Right lobe of liver (tissue), 6 donors: ENCODE measurements around the gene CPLX1. TPM values are rescaled to one million over a fixed set of nuclear protein-coding genes. Genes with fewer than 3 reads are reported as not detected.
A peak's percentile ranks its signal among the peaks of the same experiment; 100 is the strongest.

Experiments used
- ATAC-seq, 4 donors: fragments of 200-7000 bp; cut with Tn5 transposase; one replicate each; pipeline ENCODE4 v1.9.1; 2020; ENCODE audit warnings: mild to moderate bottlenecking in 4 of 4, moderate library complexity in 4 of 4
- DNase-seq, 3 donors: peaks; one replicate each; pipeline ENCODE4 v3.0.0-alpha.2; 2020
- H3K27ac ChIP-seq, 3 donors: fragments of 200-600 bp; one replicate each; pipeline ENCODE4 v1.8.0; 2022
- H3K27me3 ChIP-seq, 2 donors: fragments of 200-600 bp; one replicate each; pipeline ENCODE4 v1.8.0; 2022
- H3K36me3 ChIP-seq, 4 donors: fragments of 200-600 bp; sonication (generic) in 1 of 4; one replicate each; pipeline versions ENCODE4 v1.5.1 to v1.8.0; 2017 to 2022; ENCODE audit warnings: control low read depth in 1 of 4
- H3K4me1 ChIP-seq, 4 donors: fragments of 200-600 bp; sonication (generic) in 1 of 4; one replicate each; pipeline versions ENCODE4 v1.5.1 to v1.8.0; 2017 to 2022; ENCODE audit warnings: control low read depth in 1 of 4
- H3K4me3 ChIP-seq, 3 donors: fragments of 200-600 bp; one replicate each; pipeline ENCODE4 v1.8.0; 2022
- H3K9me3 ChIP-seq, 4 donors: fragments of 200-600 bp; sonication (generic) in 1 of 4; one replicate each; pipeline versions ENCODE4 v1.5.1 to v1.8.0; 2017 to 2022; ENCODE audit warnings: control low read depth in 1 of 4
- CTCF ChIP-seq, 4 donors: fragments of 200-600 bp in 3 of 4; fragments of 450-650 bp in 1 of 4; IDR thresholded peaks; one replicate each; pipeline versions ENCODE4 v1.5.1 to v1.8.0; 2016 to 2022; ENCODE audit warnings: antibody characterized with exemption in 4 of 4, mild to moderate bottlenecking in 2 of 4
- POLR2A ChIP-seq: fragments of 450-650 bp; IDR thresholded peaks from one replicate; pipeline ENCODE4 v1.6.1; 2017; ENCODE audit warnings: antibody characterized with exemption, mild to moderate bottlenecking
- WGBS: methylation state at CpG from one replicate; pipeline ENCODE4 v1.1.6; 2018; ENCODE audit warnings: low coverage, low lambda C conversion rate; ENCODE audit not compliant: insufficient coverage; ENCODE audit errors: missing lambda C conversion rate; 5-methylcytosine and 5-hydroxymethylcytosine counted together
- intact Hi-C, 2 donors: fragments of 100-400 bp; cut with DNase I; formaldehyde crosslinking; loops; one replicate each; pipeline versions ENCODE4 v1.11.2 to v1.14.1; 2022
- total RNA-seq, 6 experiments: library from RNA; depleted of rRNA in 2 of 6; stranded (reverse); fragments of >200 nt in 2 of 6; fragmentation: NEBNext Ultra II Directional in 3 of 6; extraction: Animal tissue kit (Norgen Biotek cat#: 25700) in 3 of 6; gene quantifications; one replicate each; pipeline versions ENCODE4 v1.1.0 to v1.2.4, GENCODE V29; 2016 to 2023
- donor health status: DM: no; HTN: yes; CAD: no.
- donor health status: DM: no; HTN: no; CAD: no.
- donor health status: DM: no; HTN: no; CAD: no.
- donor health status: DM: no; HTN: yes; CAD: no.
- donor health status: DM: no; HTN: yes; CAD: no.

CPLX1 gene
- total RNA-seq, 6 experiments from 2014 or later: 0.86 to 3.7 (median 2.4) TPM

- no peaks in the 10 kb centered on the region for H3K27me3 ChIP-seq
- WGBS: 33% methylated on average over 1 of the region's 29 CpGs
Measured at GRCh38 chr4:791252-791897, 34.6 kb downstream of the CPLX1 start.

GRCh38 chr4:790466-790820 lies 35.5 kb downstream of the CPLX1 start:
- DNase-seq: peak in 1 of 3 donors; percentile 42
- no peaks in the 10 kb centered on the region for H3K9me3 ChIP-seq
- TF ChIP-seq POLR2A (no peak), CTCF (IDR thresholded peaks at IDR 0.05) (no peak)
- H3K27me3 ChIP-seq: no peaks in the 10 kb centered on the region
- intact Hi-C loops: no loop called here
- H3K4me1 ChIP-seq: peaks cover 0 to 25% (median 12%) of the 10 kb centered on the region in 4 donors
- ATAC-seq: no peak
- no peaks in the 10 kb centered on the region for H3K36me3 ChIP-seq
- WGBS: 67% methylated on average over 1 of the region's 8 CpGs
- no peak overlapping the region for H3K4me3 ChIP-seq
- H3K27ac ChIP-seq: no peak overlapping the region

More at GRCh38 chr4:791252-791897, 34.6 kb downstream of the CPLX1 start:
- TF ChIP-seq POLR2A (no peak), CTCF (IDR thresholded peaks at IDR 0.05) (no peak)
- Histone ChIP-seq H3K27ac (no peak overlapping the region), H3K36me3 (no peaks in the 10 kb centered on the region), H3K4me1 (peaks cover 0 to 26% (median 12%) of the 10 kb centered on the region in 4 donors), H3K4me3 (no peak overlapping the region), H3K9me3 (no peaks in the 10 kb centered on the region)
- intact Hi-C loops: no loop called here
- no peak for ATAC-seq
- DNase-seq: peak in 1 of 3 donors; percentile 51

DNA sequence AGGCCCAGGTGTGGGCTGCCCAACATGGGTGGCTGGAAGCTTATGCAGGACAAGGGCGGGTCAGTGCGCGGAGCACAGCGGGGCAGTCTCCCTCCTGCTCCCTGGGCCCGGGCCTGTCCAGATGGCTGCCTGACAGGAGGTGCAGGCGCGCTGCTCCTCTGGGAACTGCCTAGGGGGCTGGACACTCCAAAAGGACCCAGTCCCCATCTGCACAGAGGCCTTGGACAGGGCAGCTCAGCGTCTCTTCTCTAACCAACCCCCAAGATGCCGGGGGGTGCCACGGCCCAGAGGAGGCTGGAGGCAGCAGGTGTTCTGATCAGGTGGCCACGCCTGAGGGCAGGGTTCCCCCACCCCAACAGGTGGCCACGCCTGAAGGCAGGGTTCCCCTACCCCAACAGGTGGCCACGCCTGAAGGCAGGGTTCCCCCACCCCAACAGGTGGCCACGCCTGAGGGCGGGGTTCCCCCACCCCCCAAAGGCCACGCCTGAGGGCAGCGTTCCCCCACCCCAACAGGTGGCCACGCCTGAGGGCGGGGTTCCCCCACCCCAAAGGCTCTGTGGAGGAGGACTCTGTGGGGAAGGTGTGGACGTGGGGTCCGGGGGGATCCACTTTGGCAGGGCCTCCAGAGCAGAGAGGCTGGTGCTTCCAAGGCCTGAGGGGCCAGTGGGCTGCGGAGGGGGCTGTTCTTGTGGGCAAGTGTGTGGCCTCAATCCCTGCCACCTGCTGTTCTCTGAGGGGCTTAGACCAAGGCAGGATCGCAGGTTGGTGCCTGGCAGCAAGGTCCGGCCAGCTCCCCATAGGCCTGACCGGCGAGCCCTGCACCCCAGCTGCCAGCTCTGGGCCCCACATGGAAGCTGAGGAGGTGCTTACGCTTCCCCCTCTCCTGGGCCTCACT lies 36.1 kb downstream of the CPLX1 start:
- H3K27ac ChIP-seq: peak overlapping the region in 1 of 3 donors; percentile 51
- no peaks in the 10 kb centered on the region for H3K27me3 ChIP-seq
- ATAC-seq: peak; percentile 11 to 58 (median 26)
- TF ChIP-seq CTCF (IDR thresholded peaks at IDR 0.05) (no peak), POLR2A (no peak)
- H3K9me3 ChIP-seq: no peaks in the 10 kb centered on the region
- no peaks in the 10 kb centered on the region for H3K36me3 ChIP-seq
- H3K4me1 ChIP-seq: peaks cover 0 to 25% (median 9%) of the 10 kb centered on the region in 4 donors
- intact Hi-C loops: no loop called here
- peak; percentile 35 to 59 (median 55) for DNase-seq
- WGBS: no CpG with 5 or more reads among the region's 27 CpGs
- H3K4me3 ChIP-seq: peak overlapping the region in 1 of 3 donors; percentile 15

DNA sequence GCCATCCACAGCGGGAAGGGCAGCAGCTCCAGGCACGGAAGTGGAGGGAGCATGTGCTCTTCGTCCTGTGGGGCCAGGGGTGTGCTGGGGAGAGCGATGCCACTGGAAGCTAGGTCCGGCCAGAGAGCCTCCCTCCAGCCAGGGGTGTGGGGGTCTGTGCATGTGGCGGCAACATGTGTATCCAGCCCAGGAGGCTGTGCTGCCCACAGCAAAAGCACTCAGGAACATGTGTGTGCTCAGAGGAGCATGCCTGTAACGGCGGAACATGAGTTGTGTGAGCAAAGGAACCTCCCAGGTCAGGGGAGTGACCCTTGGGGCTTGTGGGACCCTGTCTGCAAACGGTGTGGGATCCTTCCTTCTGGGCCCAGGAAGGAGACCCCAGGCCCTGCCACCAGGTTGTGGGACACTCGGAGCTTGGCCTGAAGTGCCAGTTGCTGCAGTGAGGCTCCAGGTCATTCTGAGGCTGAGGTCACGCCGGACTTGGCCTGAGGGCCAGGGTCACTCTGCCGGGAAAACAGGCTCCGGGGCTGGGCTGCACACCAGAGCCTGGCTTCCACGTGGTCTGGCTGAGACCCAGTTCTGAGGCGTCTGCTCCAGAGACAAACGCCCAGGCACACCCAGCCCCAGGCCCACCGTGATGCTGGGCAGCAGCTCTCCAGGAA lies 37.2 kb downstream of the CPLX1 start:
- no peaks in the 10 kb centered on the region for H3K36me3 ChIP-seq
- H3K27me3 ChIP-seq: no peaks in the 10 kb centered on the region
- intact Hi-C loops: no loop called here
- peaks cover 0 to 25% (median 8%) of the 10 kb centered on the region in 4 donors for H3K4me1 ChIP-seq
- DNase-seq: peak; percentile 93 to 96 (median 95)
- peak overlapping the region; percentile 33 to 60 (median 51) for H3K27ac ChIP-seq
- ATAC-seq: peak; percentile 88 to 94 (median 90)
- WGBS: 48% methylated on average over 4 of the region's 18 CpGs
- peak overlapping the region in 1 of 3 donors; percentile 15 for H3K4me3 ChIP-seq
- H3K9me3 ChIP-seq: no peaks in the 10 kb centered on the region
- no peak for TF ChIP-seq CTCF (IDR thresholded peaks at IDR 0.05)
